HEK293 (cell line): Measurements from ENCODE around the gene TEX14.

Source experiments
- CTCF ChIP-seq: fragments of 450-650 bp; formaldehyde crosslinking; IDR thresholded peaks from 2 replicates; pipeline ENCODE4 v1.5.1; 2016; ENCODE audit warnings: missing biosample characterization, missing genetic modification characterization
- GFI1B ChIP-seq: fragments of 450-650 bp; formaldehyde crosslinking; IDR thresholded peaks from 2 replicates; pipeline ENCODE4 v1.5.1; 2016; ENCODE audit warnings: missing biosample characterization, missing genetic modification characterization
- KLF16 ChIP-seq: fragments of 450-650 bp; formaldehyde crosslinking; IDR thresholded peaks from 2 replicates; pipeline ENCODE4 v1.5.1; 2017; ENCODE audit warnings: missing biosample characterization, missing genetic modification characterization
- RBAK ChIP-seq: fragments of 450-650 bp; formaldehyde crosslinking; IDR thresholded peaks from 2 replicates; pipeline ENCODE4 v1.5.1; 2016; ENCODE audit warnings: missing biosample characterization, missing genetic modification characterization
- SALL2 ChIP-seq: fragments of 450-650 bp; formaldehyde crosslinking; IDR thresholded peaks from 2 replicates; pipeline ENCODE4 v1.5.0; 2017; ENCODE audit warnings: missing biosample characterization, mild to moderate bottlenecking, missing genetic modification characterization, borderline replicate concordance
- SCRT1 ChIP-seq: fragments of 450-650 bp; formaldehyde crosslinking; IDR thresholded peaks from 2 replicates; pipeline ENCODE4 v1.5.1; 2016; ENCODE audit warnings: missing biosample characterization, missing genetic modification characterization, borderline replicate concordance
- ZNF146 ChIP-seq: fragments of 450-650 bp; formaldehyde crosslinking; IDR thresholded peaks from 2 replicates; pipeline ENCODE4 v1.5.1; 2016; ENCODE audit warnings: missing biosample characterization, missing genetic modification characterization
- ZNF155 ChIP-seq: fragments of 450-650 bp; formaldehyde crosslinking; IDR thresholded peaks from 2 replicates; pipeline ENCODE4 v1.5.1; 2016; ENCODE audit warnings: missing biosample characterization, missing genetic modification characterization

GRCh38 chr17:58528443-58528842 is 163.4 kb downstream of the TEX14 start:
- no peak for TF ChIP-seq SCRT1 (tag by site-specific recombination)
- no peak for TF ChIP-seq KLF16 (tag by site-specific recombination)
- no peak for TF ChIP-seq CTCF (tag by site-specific recombination)
- no peak for TF ChIP-seq GFI1B (tag by site-specific recombination)
- no peak for TF ChIP-seq ZNF146 (tag by site-specific recombination)
- no peak for TF ChIP-seq ZNF155 (tag by site-specific recombination)
- TF ChIP-seq SALL2 (tag by site-specific recombination), result no peak
- no peak for TF ChIP-seq RBAK (tag by site-specific recombination)
